Pancreas (tissue), 10 donors: ENCODE measurements around the gene NUDT2. TPM values are rescaled to one million over a fixed set of nuclear protein-coding genes. Genes with fewer than 3 reads are reported as not detected.
"Not testable (repeated sequence)": the region's sequence is repeated elsewhere in the genome, so short reads cannot be mapped to it uniquely, and the experiment has no call there.

ENCODE experiments used
- ATAC-seq, 4 donors: fragments of 200-7000 bp; cut with Tn5 transposase; one replicate each; pipeline versions ENCODE4 v1.8.0 to v1.9.1; 2020; ENCODE audit warnings: mild to moderate bottlenecking in 4 of 4, moderate library complexity in 4 of 4
- DNase-seq, 6 donors: peaks; one replicate each; pipeline ENCODE4 v3.0.0-alpha.2; 2020
- FAIRE-seq: peaks from 2 replicates; lab custom pipeline; 2012; peaks lifted over from hg19 to GRCh38; lab: Jason Lieb, UNC
- H3K27ac ChIP-seq, 4 donors: fragments of 200-600 bp; sonication (generic); 1 replicate in 3 of 4; 2 replicates in 1 of 4; pipeline versions ENCODE4 v1.5.0 to v1.8.0; 2020
- H3K27me3 ChIP-seq, 4 donors: fragments of 200-600 bp; one replicate each; pipeline ENCODE4 v1.8.0; 2021
- H3K36me3 ChIP-seq, 3 donors: fragments of 200-600 bp; sonication (generic) in 1 of 3; one replicate each; pipeline versions ENCODE4 v1.5.0 to v1.8.0; 2020 to 2021
- H3K4me1 ChIP-seq, 3 donors: fragments of 200-600 bp; one replicate each; pipeline ENCODE4 v1.8.0; 2021
- H3K4me3 ChIP-seq, 4 donors: fragments of 200-600 bp; sonication (generic) in 2 of 4; one replicate each; pipeline versions ENCODE4 v1.5.0 to v1.8.0; 2020 to 2021
- H3K9me3 ChIP-seq, 4 donors: fragments of 200-600 bp; one replicate each; pipeline ENCODE4 v1.8.0; 2021
- WGBS, 2 donors: extraction: QIAGEN DNeasy Blood & Tissue Kit; methylation state at CpG; one replicate each; pipeline ENCODE4 v1.1.7; 2013; 5-methylcytosine and 5-hydroxymethylcytosine counted together
- intact Hi-C, 3 donors: fragments of 100-400 bp; cut with DNase I; formaldehyde crosslinking; loops; one replicate each; pipeline versions ENCODE4 v1.11.1 to v1.14.2; 2022
- polyA plus RNA-seq, 2 donors: library from polyadenylated mRNA; stranded (reverse); fragments of 200-250 nt; gene quantifications; one replicate each; pipeline ENCODE4 v1.2.3, GENCODE V29; 2013
- total RNA-seq, 6 donors: library from RNA; stranded (reverse); fragmentation: NEBNext Ultra II Directional in 4 of 6; extraction: Animal tissue kit (Norgen Biotek cat#: 25700) in 4 of 6; gene quantifications; one replicate each; pipeline versions ENCODE4 v1.2.1 to v1.2.4, GENCODE V29; 2021 to 2023
- TF ChIP-seq, protein P1 (sequence below), 4 donors: fragments of 200-600 bp; sonication (generic) in 3 of 4; IDR thresholded peaks; one replicate each; pipeline versions ENCODE4 v1.5.0 to v1.8.0; 2021; ENCODE audit warnings: antibody characterized with exemption in 4 of 4
- donor health status: healthy with polysubstance abuse.
- donor health status: DM: no; HTN: no; CAD: no; lungs with moderate emphysema.
- donor health status: DM: no; HTN: no; CAD: no.
- donor health status: control.
- donor health status: control.
- donor health status: Bipolar disorder and iron deficiency.
- donor health status: DM: yes; HTN: yes; CAD: no.
- donor health status: DM: no; HTN: no; CAD: no.
- donor health status: DM: no; HTN: no; CAD: no.
- donor health status: DM: yes; HTN: yes; CAD: no.

The NUDT2 gene
- total and polyA plus RNA-seq, 8 donors: 9.7 to 32.6 (median 13.6) TPM

DNA sequence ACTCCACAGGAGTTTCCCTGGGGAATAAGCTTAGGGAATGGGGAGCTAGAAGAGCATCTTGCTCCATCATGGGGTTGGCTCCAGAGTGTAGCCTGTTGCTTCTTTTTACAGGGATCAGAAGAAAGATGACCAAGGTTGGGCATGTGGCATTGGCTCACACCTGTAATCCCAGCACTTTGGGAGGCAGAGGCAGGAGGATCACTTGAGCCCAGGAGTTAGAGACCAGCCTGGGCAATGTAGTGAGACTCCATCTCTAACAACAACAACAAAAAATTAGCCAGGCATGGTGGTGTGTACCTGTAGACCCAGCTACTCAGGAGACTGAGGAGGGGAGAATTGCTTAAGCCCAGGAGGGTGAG, 18.4 kb downstream of the NUDT2 start:
- H3K9me3 ChIP-seq: no peaks in the 10 kb centered on the region
- peaks cover 18 to 36% (median 30%) of the 10 kb centered on the region in 3 donors for H3K4me1 ChIP-seq
- TF ChIP-seq, protein P1, sequence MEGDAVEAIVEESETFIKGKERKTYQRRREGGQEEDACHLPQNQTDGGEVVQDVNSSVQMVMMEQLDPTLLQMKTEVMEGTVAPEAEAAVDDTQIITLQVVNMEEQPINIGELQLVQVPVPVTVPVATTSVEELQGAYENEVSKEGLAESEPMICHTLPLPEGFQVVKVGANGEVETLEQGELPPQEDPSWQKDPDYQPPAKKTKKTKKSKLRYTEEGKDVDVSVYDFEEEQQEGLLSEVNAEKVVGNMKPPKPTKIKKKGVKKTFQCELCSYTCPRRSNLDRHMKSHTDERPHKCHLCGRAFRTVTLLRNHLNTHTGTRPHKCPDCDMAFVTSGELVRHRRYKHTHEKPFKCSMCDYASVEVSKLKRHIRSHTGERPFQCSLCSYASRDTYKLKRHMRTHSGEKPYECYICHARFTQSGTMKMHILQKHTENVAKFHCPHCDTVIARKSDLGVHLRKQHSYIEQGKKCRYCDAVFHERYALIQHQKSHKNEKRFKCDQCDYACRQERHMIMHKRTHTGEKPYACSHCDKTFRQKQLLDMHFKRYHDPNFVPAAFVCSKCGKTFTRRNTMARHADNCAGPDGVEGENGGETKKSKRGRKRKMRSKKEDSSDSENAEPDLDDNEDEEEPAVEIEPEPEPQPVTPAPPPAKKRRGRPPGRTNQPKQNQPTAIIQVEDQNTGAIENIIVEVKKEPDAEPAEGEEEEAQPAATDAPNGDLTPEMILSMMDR (IDR thresholded peaks at IDR 0.05): no peak
- FAIRE-seq (no peak), DNase-seq (no peak), ATAC-seq (no peak)
- H3K27me3 ChIP-seq: no peaks in the 10 kb centered on the region
- no peak overlapping the region for H3K27ac ChIP-seq
- intact Hi-C loops: no loop called here
- H3K36me3 ChIP-seq: no peaks in the 10 kb centered on the region
- H3K4me3 ChIP-seq: no peak overlapping the region

DNA sequence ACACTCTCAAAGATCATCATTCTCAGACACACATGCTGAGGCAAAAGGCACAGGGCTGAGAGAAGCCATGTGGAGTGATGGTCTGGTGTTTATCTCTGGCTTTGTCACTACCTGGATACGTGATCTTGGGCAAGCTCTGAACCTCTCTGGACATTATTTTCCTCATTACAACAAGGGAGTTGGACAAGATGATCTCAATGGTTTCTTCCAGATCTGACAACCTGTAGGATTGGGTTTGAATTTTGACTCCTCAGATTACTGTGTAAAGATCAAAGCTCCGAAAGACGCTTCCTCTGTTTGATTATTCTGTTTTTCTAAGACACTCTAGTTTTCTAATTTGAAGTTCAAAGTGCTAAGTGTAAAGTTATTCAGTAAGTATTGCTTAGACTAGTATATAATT, 20.0 kb downstream of the NUDT2 start:
- H3K9me3 ChIP-seq: no peaks in the 10 kb centered on the region
- FAIRE-seq (no peak), DNase-seq (no peak), ATAC-seq (no peak)
- TF ChIP-seq, protein P1 (IDR thresholded peaks at IDR 0.05): no peak
- no peak overlapping the region for H3K27ac ChIP-seq
- 89 to 90% methylated on average over 3 of the region's 3 CpGs for WGBS, 2 donors
- H3K4me3 ChIP-seq: no peak overlapping the region
- H3K27me3 ChIP-seq: no peaks in the 10 kb centered on the region
- no peaks in the 10 kb centered on the region for H3K36me3 ChIP-seq
- intact Hi-C loops: no loop called here
- peaks cover 8 to 24% (median 21%) of the 10 kb centered on the region in 3 donors for H3K4me1 ChIP-seq

DNA sequence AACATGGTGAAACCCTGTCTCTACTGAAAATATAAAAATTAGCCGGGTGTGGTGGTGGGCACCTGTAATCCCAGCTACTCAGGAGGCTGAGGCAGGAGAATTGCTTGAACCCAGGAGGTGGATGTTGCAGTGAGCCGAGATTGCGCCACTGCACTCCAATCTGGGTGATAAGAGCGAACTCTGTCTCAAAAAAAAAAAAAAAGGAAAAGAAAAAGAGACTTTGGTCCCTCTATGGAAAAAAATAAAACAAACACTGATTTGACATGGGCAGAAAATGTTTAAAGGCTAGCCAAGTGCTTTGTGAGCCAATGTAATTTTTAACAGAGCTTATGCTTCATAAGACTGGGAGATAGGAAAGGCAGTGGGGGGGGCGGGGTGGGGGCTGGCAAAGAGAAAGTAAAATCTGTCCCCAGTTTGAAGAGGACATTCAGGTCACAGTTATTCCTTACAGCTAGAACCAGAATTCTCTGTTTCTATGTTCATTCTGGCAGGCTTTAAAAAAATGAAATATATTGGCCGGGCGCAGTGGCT, 22.8 kb downstream of the NUDT2 start:
- peak overlapping the region in 2 of 4 donors; percentile 23 to 37 for H3K4me3 ChIP-seq
- ATAC-seq: peak; percentile 96 to 98 (median 98)

DNA sequence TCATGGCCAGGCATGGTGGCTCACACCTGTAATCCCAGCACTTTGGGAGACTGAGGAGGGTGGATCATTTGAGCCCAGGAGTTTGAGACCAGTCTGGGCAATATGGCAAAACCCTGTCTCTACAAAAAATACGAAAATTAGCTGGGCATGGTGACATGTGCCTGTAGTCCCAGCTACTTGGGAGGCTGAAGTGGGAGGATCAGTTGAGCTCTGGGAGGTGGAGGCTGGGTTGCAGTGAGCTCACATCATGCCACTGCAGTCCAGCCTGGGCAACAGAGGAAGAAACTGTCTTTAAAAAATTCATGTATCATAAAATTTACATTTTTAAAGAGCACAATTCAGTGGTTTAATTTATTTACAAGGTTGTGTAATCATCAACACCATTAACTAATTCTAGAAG, 23.6 kb downstream of the NUDT2 start:
- WGBS, 2 donors: 66 to 88% methylated on average over 1 of the region's 1 CpG
- FAIRE-seq, H3K36me3 ChIP-seq, H3K9me3 ChIP-seq, H3K4me1 ChIP-seq, intact Hi-C loops, H3K27me3 ChIP-seq, DNase-seq, ATAC-seq: not testable (repeated sequence)
- peak overlapping the region in 2 of 4 donors; percentile 23 to 37 for H3K4me3 ChIP-seq
- H3K27ac ChIP-seq: peak overlapping the region; percentile 44 to 85 (median 74)

More for the DNA sequence above, 22.8 kb downstream of the NUDT2 start:
- H3K36me3 ChIP-seq, FAIRE-seq, H3K27me3 ChIP-seq, H3K4me1 ChIP-seq, intact Hi-C loops, H3K9me3 ChIP-seq: not testable (repeated sequence)
- DNase-seq: peak in 3 of 6 donors; percentile 37 to 53 (median 50)
- peak overlapping the region; percentile 44 to 85 (median 74) for H3K27ac ChIP-seq
- WGBS, 2 donors: 12 to 26% methylated on average over 7 of the region's 7 CpGs

DNA sequence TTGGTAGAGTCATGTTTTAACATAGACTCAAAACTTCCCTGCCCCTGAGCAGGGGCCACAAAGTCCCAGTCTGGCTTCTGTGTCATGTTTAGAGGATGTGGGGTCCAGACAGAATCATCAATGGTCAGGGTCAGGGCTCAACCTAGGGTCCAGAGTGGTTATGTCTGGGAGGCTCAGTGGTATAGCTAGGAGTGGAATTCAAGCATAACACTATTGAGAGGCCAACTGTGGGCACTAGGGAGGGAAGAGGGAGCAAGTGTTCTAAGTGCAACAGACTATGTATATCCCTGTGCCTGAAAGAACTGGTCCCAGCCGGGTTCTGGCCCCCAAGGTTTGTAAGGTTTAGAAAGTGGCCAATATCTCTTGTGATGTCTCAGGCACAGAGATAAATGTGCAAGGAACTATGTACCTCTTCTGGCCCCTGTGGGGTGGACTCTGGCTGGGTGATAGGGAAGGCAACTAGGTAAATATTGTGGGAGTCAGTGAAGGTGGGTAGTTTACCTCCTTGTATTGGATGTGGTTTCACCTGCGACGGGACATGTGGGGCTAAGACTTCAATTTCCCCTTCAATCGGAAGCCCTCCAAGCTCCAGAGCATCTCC, 33.3 kb downstream of the NUDT2 start:
- Histone ChIP-seq H3K4me1 (peaks cover 0 to 13% (median 6%) of the 10 kb centered on the region in 3 donors), H3K36me3 (no peaks in the 10 kb centered on the region), H3K9me3 (no peaks in the 10 kb centered on the region), H3K27me3 (no peaks in the 10 kb centered on the region), H3K4me3 (no peak overlapping the region), H3K27ac (no peak overlapping the region)
- no peak for ATAC-seq
- peak in 1 of 6 donors; percentile 2 for DNase-seq
- FAIRE-seq: no peak
- intact Hi-C loops: no loop called here
- TF ChIP-seq, protein P1 (IDR thresholded peaks at IDR 0.05): no peak
- 78 to 83% methylated on average over 4 of the region's 4 CpGs for WGBS, 2 donors
